Activated CD4-positive, alpha-beta T cell treated with anti-CD3 and anti-CD28 coated beads, Interleukin-2, amount 50 U/mL, for 48 hours (primary cell): ENCODE data around the gene VAC14.

ENCODE experiments used
- DNase-seq, 2 experiments: peaks; one replicate each; pipeline ENCODE4 v3.0.0-alpha.2; 2020

VAC14 gene

GRCh38 chr16:70689035-70689969, 111.7 kb downstream of the VAC14 start:
- no peak for DNase-seq

- DNase-seq = no peak
Measured at GRCh38 chr16:70688246-70688742, 112.7 kb downstream of the VAC14 start.

GRCh38 chr16:70687671-70688245, 113.2 kb downstream of the VAC14 start:
- no peak for DNase-seq

GRCh38 chr16:70687102-70687511, 113.9 kb downstream of the VAC14 start:
- no peak for DNase-seq

DNA sequence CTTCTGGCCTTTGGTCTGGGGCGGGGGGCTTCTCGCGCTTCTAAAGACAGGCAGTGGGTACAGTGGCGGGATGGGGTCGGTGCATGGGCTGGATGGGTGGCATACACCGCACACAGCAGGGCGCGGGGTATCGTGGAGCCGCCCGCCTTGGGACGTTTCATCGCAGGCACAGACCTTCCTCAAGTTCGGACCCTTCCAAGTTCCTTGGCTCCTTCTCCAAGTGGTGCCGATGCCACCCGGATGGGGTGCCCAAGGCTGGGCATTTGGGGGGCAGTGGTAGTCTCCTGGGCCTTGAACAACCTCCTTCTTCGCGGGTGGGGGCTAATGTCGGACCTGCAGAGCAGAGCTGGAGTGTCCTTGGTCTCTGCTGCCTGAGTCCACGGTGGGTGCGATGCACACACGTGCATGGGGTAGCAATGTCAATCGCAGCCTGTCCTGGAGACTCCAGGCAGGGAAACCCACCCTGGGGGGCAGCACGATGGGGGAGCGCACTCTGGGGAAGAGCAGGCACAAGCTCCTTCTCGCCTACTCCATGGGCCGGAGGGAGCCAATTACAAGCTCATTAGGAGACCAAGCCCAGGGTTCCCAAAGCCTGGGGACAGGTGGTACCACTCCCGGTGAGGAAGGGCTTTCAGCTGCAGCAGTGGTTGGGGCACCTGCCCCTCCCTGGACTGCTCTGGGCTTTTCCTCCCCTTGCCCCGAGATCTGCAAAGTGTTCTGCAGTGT, 114.4 kb downstream of the VAC14 start:
- DNase-seq = no peak

- peak in 1 of 2 experiments; percentile 16 for DNase-seq
Measured at GRCh38 chr16:70685938-70686375, 115.0 kb downstream of the VAC14 start, which contains the start of gene MTSS2. MTSS2 (minus strand) TSS chr16:70686053; CDS start chr16:70685791, 262 bp downstream.

DNA sequence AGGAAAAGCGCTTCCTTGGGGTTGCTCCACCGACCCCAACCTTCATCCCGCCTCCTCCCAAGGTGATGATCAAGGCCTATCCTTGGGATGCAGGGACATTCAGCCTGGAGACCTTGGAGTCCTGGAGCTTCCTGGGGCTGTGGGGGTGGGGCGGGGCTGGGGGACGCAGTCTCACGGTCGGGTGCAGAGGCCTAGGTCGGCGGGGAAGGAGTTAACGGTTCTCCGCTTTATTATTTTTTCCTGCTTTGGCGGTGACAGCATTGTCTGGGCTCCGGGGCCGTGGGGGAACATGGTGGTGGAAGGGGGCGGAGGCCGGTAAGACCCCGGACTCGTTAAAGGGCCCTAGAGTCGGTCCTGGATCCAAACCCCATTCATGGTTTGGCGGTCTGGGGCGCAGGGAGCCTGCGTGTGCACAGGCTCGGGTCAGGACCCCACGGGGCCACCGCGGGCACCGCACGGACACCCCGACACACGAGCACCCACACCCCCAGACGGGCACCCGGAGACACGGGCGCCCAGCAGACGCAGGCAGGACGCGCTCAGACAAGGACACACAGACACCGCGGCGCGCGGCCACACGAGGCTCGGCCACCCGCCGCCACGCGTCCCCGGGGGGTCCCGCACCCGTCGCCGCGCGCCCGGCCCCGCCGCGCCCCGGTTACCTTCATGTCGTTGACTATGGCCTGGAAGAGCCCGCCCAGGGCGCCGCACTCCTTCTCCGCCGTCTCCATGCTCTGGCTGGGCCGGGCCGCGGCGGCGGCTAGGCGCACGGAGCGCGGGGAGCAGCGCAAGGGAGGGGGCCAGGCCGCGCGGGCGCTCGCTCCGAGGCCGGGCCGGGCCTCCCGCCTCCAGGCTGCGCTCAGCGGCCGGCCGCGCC, 115.7 kb downstream of the VAC14 start:
- no peak for DNase-seq

GRCh38 chr16:70684146-70685060, 116.6 kb downstream of the VAC14 start:
- DNase-seq = no peak

- DNase-seq = no peak
Measured at GRCh38 chr16:70683146-70683944, 117.6 kb downstream of the VAC14 start.

GRCh38 chr16:70682239-70683145, 118.5 kb downstream of the VAC14 start:
- no peak for DNase-seq

GRCh38 chr16:70681382-70682238, 119.3 kb downstream of the VAC14 start:
- no peak for DNase-seq

DNA sequence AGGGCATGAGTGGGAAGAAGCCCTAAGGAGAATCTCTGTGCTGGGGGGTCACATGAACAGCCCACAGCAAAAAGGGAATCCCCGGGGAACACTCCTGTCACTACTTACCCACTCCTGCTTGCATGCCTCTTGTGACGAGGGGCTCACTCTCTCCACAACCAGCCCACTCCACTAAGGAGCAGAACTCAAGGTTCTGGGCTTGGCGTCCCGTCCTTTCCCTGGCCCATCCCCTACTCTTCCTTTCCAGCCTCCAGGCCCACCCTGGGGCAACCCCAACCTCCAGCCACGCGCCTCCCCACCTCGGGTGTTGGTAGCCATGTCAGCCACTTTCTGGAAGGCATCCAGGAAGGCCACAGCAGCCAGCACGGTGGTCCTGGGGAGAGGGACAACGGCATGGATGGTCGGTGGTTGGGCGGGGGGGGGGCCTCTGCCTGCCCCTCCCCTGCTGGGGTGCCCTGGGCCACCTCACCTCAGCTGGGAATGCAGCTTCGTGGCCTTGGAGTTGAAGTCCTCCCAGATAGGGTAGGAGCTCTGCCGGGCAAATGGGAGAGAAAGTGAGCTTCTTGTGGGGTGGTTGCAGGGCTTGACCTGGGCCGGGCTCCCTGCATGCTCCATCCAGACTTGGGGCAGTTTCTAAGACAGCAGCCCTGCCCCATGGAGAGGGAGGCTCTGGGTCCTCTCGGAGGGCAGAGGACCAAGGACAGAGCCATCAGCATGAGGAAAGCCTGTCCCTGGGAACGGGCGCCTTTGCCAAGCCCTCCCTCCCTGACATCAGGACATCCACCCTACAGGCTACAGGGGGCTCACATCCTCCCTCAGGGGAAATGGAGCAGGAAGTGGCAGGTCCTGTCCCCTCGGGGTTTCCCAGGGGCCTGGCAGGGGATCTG, 120.2 kb downstream of the VAC14 start:
- no peak for DNase-seq

GRCh38 chr16:70679671-70680494, 121.1 kb downstream of the VAC14 start:
- DNase-seq = no peak

DNA sequence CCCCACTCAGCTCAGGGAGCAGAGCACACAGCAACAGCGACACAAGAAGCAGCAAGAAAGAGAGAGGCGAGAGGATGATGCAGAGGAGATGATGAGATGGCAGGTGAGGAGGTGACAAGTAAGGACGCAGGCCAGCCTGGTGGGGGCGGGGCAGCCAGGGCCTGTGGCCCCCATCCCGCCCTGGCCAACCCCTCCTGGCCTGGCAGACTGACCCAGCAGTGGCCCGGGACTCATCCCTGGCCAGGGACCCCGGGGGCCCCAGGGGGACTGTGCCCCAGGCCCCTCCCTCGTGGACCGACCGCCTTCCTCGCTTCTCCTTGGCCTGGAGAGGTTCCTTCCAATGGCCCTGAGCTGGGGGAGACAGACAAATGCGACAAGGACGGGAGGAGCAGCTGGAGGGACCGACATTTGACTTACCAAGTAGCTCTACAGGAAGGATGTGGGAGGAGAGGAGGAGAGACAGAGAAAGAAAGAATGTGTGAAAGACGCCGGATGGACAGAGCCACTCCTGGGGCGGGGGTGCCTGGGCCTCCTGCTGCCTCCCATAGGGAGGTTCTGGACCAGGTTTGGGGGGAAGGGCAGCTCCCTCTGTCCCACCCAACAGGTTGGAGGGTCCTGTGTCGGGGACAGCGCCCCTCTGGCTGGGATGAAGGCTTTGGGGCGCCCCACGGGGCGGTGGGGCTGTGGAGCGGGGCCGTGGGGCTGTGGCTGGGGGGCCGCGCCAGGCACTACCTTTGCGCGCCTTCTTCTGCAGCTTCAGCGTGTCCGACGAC, 121.9 kb downstream of the VAC14 start:
- DNase-seq = no peak
